ENCODE results near the gene NOS3.

NOS3 gene

GRCh38 chr7:150973571-150974451 is 17.0 kb upstream of the NOS3 start:
- Histone ChIP-seq H3K4me3 (ENCODE audit: insufficient read length, low read depth) (peak overlapping the region; percentile 11), H3K9ac (ENCODE audit: insufficient read length, low read depth) (peak overlapping the region; percentile 32)
- TF ChIP-seq SUZ12 (IDR thresholded peaks at IDR 0.05; ENCODE audit: extremely low read depth, insufficient read depth, insufficient read length) (no peak), YY1 (IDR thresholded peaks at IDR 0.05; ENCODE audit: insufficient read depth, insufficient read length) (no peak), ZNF274 (IDR thresholded peaks at IDR 0.05; ENCODE audit: low read depth, low read length) (no peak)

GRCh38 chr7:150974468-150975391 is 16.1 kb upstream of the NOS3 start:
- Histone ChIP-seq H3K4me1 (ENCODE audit: insufficient read depth, insufficient read length) (peaks cover 26% of the 10 kb centered on the region), H3K9me3 (ENCODE audit: insufficient read depth, low read length) (no peaks in the 10 kb centered on the region), H3K4me3 (ENCODE audit: insufficient read length, low read depth) (peak overlapping the region; percentile 66), H3K27me3 (ENCODE audit: insufficient read depth, insufficient read length) (peaks cover 36% of the 10 kb centered on the region), H3K36me3 (ENCODE audit: insufficient read depth, insufficient read length, low read length) (no peaks in the 10 kb centered on the region), H3K9ac (ENCODE audit: insufficient read length, low read depth) (peak overlapping the region; percentile 74)
- TF ChIP-seq SUZ12 (IDR thresholded peaks at IDR 0.05; ENCODE audit: extremely low read depth, insufficient read depth, insufficient read length): no peak
- TF ChIP-seq ZNF274 (IDR thresholded peaks at IDR 0.05; ENCODE audit: low read depth, low read length): no peak
- TF ChIP-seq YY1 (IDR thresholded peaks at IDR 0.05; ENCODE audit: insufficient read depth, insufficient read length): no peak
- no peak for DNase-seq (ENCODE audit: low read depth, low spot score)

More at GRCh38 chr7:150973571-150974451, 17.0 kb upstream of the NOS3 start:
- no peak for DNase-seq (ENCODE audit: low read depth, low spot score)
- Histone ChIP-seq H3K36me3 (ENCODE audit: insufficient read depth, insufficient read length, low read length) (no peaks in the 10 kb centered on the region), H3K27me3 (ENCODE audit: insufficient read depth, insufficient read length) (peaks cover 33% of the 10 kb centered on the region), H3K4me1 (ENCODE audit: insufficient read depth, insufficient read length) (peaks cover 35% of the 10 kb centered on the region), H3K9me3 (ENCODE audit: insufficient read depth, low read length) (no peaks in the 10 kb centered on the region)

- Histone ChIP-seq H3K9me3 (ENCODE audit: insufficient read depth, low read length) (no peaks in the 10 kb centered on the region), H3K9ac (ENCODE audit: insufficient read length, low read depth) (peak overlapping the region; percentile 74), H3K4me3 (ENCODE audit: insufficient read length, low read depth) (peak overlapping the region; percentile 66), H3K27me3 (ENCODE audit: insufficient read depth, insufficient read length) (peaks cover 43% of the 10 kb centered on the region), H3K4me1 (ENCODE audit: insufficient read depth, insufficient read length) (peaks cover 30% of the 10 kb centered on the region), H3K36me3 (ENCODE audit: insufficient read depth, insufficient read length, low read length) (no peaks in the 10 kb centered on the region)
- DNase-seq (ENCODE audit: low read depth, low spot score): no peak
- no peak for TF ChIP-seq YY1 (IDR thresholded peaks at IDR 0.05; ENCODE audit: insufficient read depth, insufficient read length)
- no peak for TF ChIP-seq ZNF274 (IDR thresholded peaks at IDR 0.05; ENCODE audit: low read depth, low read length)
Observed at GRCh38 chr7:150975536-150976319, 15.1 kb upstream of the NOS3 start.

- Histone ChIP-seq H3K27me3 (ENCODE audit: insufficient read depth, insufficient read length) (peaks cover 49% of the 10 kb centered on the region), H3K4me3 (ENCODE audit: insufficient read length, low read depth) (peak overlapping the region; percentile 41), H3K9ac (ENCODE audit: insufficient read length, low read depth) (peak overlapping the region; percentile 63), H3K9me3 (ENCODE audit: insufficient read depth, low read length) (no peaks in the 10 kb centered on the region), H3K4me1 (ENCODE audit: insufficient read depth, insufficient read length) (peaks cover 26% of the 10 kb centered on the region), H3K36me3 (ENCODE audit: insufficient read depth, insufficient read length, low read length) (no peaks in the 10 kb centered on the region)
- TF ChIP-seq YY1 (IDR thresholded peaks at IDR 0.05; ENCODE audit: insufficient read depth, insufficient read length) (no peak), ZNF274 (IDR thresholded peaks at IDR 0.05; ENCODE audit: low read depth, low read length) (no peak), SUZ12 (IDR thresholded peaks at IDR 0.05; ENCODE audit: extremely low read depth, insufficient read depth, insufficient read length) (no peak)
- no peak for DNase-seq (ENCODE audit: low read depth, low spot score)
Observed at GRCh38 chr7:150976529-150977381, 14.1 kb upstream of the NOS3 start.

- Histone ChIP-seq H3K36me3 (ENCODE audit: insufficient read depth, insufficient read length, low read length) (no peaks in the 10 kb centered on the region), H3K4me1 (ENCODE audit: insufficient read depth, insufficient read length) (peaks cover 24% of the 10 kb centered on the region), H3K9ac (ENCODE audit: insufficient read length, low read depth) (peak overlapping the region; percentile 63), H3K4me3 (ENCODE audit: insufficient read length, low read depth) (peak overlapping the region; percentile 41), H3K9me3 (ENCODE audit: insufficient read depth, low read length) (no peaks in the 10 kb centered on the region), H3K27me3 (ENCODE audit: insufficient read depth, insufficient read length) (peaks cover 57% of the 10 kb centered on the region)
- no peak for DNase-seq (ENCODE audit: low read depth, low spot score)
- TF ChIP-seq SUZ12 (IDR thresholded peaks at IDR 0.05; ENCODE audit: extremely low read depth, insufficient read depth, insufficient read length): no peak
- no peak for TF ChIP-seq ZNF274 (IDR thresholded peaks at IDR 0.05; ENCODE audit: low read depth, low read length)
- no peak for TF ChIP-seq YY1 (IDR thresholded peaks at IDR 0.05; ENCODE audit: insufficient read depth, insufficient read length)
Observed at GRCh38 chr7:150977382-150978125, 13.3 kb upstream of the NOS3 start.
